Measurements from ENCODE around the gene CYB5RL. TPM values are rescaled to one million over a fixed set of nuclear protein-coding genes. Genes with fewer than 3 reads are reported as not detected.
A peak's percentile ranks its signal among the peaks of the same experiment; 100 is the strongest.
"Not testable (repeated sequence)": the region's sequence is repeated elsewhere in the genome, so short reads cannot be mapped to it uniquely, and the experiment has no call there.

The CYB5RL gene
- total RNA-seq, 6 experiments from 2014 or later: 4.5 to 6.1 (median 5.2) TPM

GRCh38 chr1:54220004-54220811, 20.4 kb upstream of the CYB5RL start:
- Mint-ChIP-seq H3K27me3 (ENCODE audit: insufficient read depth) (peaks cover 11% of the 10 kb centered on the region), H3K9me3 (no peaks in the 10 kb centered on the region), H3K4me3 (peak overlapping the region; percentile 54), H3K4me1 (ENCODE audit: low read depth) (peaks cover 35% of the 10 kb centered on the region), H3K36me3 (ENCODE audit: low read depth) (peaks cover 20% of the 10 kb centered on the region; the same call in 1 of the 2 replicates), H3K27ac (peak overlapping the region; percentile 90)
- TF ChIP-seq CTCF (IDR thresholded peaks at IDR 0.05): no peak
- DNase-seq: peak; percentile 49

- peaks cover 35% of the 10 kb centered on the region for H3K4me1 Mint-ChIP-seq (ENCODE audit: low read depth)
- H3K27ac Mint-ChIP-seq: peak overlapping the region; percentile 90
- peak overlapping the region; percentile 54 for H3K4me3 Mint-ChIP-seq
- H3K36me3 Mint-ChIP-seq (ENCODE audit: low read depth): peaks cover 20% of the 10 kb centered on the region
- H3K9me3 Mint-ChIP-seq: no peaks in the 10 kb centered on the region
- H3K27me3 Mint-ChIP-seq (ENCODE audit: insufficient read depth): peaks cover 11% of the 10 kb centered on the region
- peak; percentile 43 for DNase-seq
- no peak for TF ChIP-seq CTCF (IDR thresholded peaks at IDR 0.05)
These were observed 19.8 kb upstream of the CYB5RL start for GRCh38 chr1:54219688-54220003.

GRCh38 chr1:54218883-54219687, 19.3 kb upstream of the CYB5RL start:
- no peak for TF ChIP-seq CTCF (IDR thresholded peaks at IDR 0.05)
- H3K27ac Mint-ChIP-seq: peak overlapping the region; percentile 90
- H3K9me3 Mint-ChIP-seq: no peaks in the 10 kb centered on the region
- no peak overlapping the region for H3K4me3 Mint-ChIP-seq
- peaks cover 35% of the 10 kb centered on the region for H3K4me1 Mint-ChIP-seq (ENCODE audit: low read depth)
- H3K36me3 Mint-ChIP-seq (ENCODE audit: low read depth): peaks cover 24% of the 10 kb centered on the region
- peaks cover 11% of the 10 kb centered on the region for H3K27me3 Mint-ChIP-seq (ENCODE audit: insufficient read depth)
- DNase-seq: no peak

- no peak for TF ChIP-seq CTCF (IDR thresholded peaks at IDR 0.05)
- no peaks in the 10 kb centered on the region; the same call in 1 of the 2 replicates for H3K27me3 Mint-ChIP-seq (ENCODE audit: insufficient read depth)
- DNase-seq: no peak
- peaks cover 34% of the 10 kb centered on the region for H3K36me3 Mint-ChIP-seq (ENCODE audit: low read depth)
- no peaks in the 10 kb centered on the region for H3K9me3 Mint-ChIP-seq
- no peak overlapping the region for H3K27ac Mint-ChIP-seq
- no peak overlapping the region for H3K4me3 Mint-ChIP-seq
- H3K4me1 Mint-ChIP-seq (ENCODE audit: low read depth): peaks cover 23% of the 10 kb centered on the region
These were observed 15.7 kb upstream of the CYB5RL start for GRCh38 chr1:54215523-54215922.

- H3K4me3 Mint-ChIP-seq: no peak overlapping the region
- no peaks in the 10 kb centered on the region for H3K4me1 Mint-ChIP-seq (ENCODE audit: low read depth)
- peaks cover 42% of the 10 kb centered on the region for H3K36me3 Mint-ChIP-seq (ENCODE audit: low read depth)
- no peaks in the 10 kb centered on the region for H3K9me3 Mint-ChIP-seq
- no peak for TF ChIP-seq CTCF (IDR thresholded peaks at IDR 0.05)
- no peak for DNase-seq
- no peak overlapping the region for H3K27ac Mint-ChIP-seq
- H3K27me3 Mint-ChIP-seq (ENCODE audit: insufficient read depth): no peaks in the 10 kb centered on the region
These were observed 13.0 kb upstream of the CYB5RL start for GRCh38 chr1:54212872-54213271.

- not testable (repeated sequence) for H3K27me3 Mint-ChIP-seq (ENCODE audit: insufficient read depth); H3K27ac Mint-ChIP-seq; H3K9me3 Mint-ChIP-seq; DNase-seq; H3K4me3 Mint-ChIP-seq
- Mint-ChIP-seq H3K36me3 (ENCODE audit: low read depth) (peaks cover 46% of the 10 kb centered on the region), H3K4me1 (ENCODE audit: low read depth) (peaks cover 13% of the 10 kb centered on the region)
These were observed 8.1 kb upstream of the CYB5RL start for GRCh38 chr1:54207896-54208295.

All from HFFc6 (cell line).